AG20443 (cell line): ENCODE measurements around the gene SLC27A2.
A peak's percentile ranks its signal among the peaks of the same experiment; 100 is the strongest.

Experiments used
- DNase-seq: peaks from one replicate; pipeline ENCODE4 v3.0.0; 2012; ENCODE audit warnings: low spot score, mixed read lengths

The SLC27A2 gene

DNA sequence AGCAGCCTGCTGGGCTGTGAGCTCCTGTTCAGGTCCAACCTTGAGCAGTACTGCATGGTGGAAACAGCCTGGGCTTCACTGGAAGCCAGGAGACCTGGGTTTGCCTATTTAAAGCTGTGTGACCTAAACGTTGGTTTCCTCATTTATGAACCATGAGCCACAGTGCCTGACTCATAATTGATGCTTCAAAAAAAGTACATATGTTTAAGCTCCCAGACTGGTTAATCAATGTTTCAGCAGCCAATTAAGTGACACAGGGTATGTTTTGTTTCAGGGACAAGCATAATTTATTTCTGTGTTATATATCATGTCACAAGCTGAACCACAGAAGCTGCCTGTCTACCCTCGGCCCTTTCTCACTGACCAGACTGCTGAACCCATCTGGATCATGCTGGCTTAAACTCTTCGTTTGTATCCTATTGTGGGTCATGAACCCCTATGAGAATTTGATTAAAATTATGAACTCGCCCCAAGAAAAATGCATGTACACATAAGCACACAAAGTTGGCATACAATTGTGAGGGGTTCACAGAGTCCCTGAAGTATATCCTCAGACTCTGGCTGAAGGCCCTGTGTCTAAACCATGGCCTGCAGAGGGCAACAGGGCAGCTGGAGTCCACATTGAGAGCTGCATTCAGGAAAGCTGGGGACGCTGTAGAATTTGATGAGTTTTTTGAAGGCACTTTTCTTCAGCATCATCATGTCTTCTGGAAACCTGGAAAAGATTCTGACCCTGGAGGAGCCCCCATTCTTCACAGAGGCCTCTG, 59.9 kb downstream of the SLC27A2 start:
- peak; percentile 46 for DNase-seq

DNA sequence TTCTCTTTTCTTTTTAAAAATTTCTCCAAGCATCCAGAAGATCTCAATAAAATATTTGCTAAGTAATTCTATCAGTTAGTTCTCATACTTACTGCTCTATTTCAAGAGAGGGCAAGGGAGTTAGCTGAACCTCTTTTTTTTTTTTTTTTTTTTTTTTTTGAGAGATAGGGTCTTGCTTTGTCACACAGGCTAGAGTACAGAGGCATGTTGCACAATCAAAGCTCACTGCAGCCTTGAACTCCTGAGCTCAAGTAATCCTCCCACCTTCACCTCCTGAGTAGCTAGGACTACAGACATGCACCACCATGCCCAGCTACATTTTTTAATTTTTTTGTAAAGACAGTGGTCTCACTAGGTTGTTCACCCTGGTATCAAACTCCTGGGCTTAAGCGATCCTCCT, 62.2 kb downstream of the SLC27A2 start:
- no peak for DNase-seq

DNA sequence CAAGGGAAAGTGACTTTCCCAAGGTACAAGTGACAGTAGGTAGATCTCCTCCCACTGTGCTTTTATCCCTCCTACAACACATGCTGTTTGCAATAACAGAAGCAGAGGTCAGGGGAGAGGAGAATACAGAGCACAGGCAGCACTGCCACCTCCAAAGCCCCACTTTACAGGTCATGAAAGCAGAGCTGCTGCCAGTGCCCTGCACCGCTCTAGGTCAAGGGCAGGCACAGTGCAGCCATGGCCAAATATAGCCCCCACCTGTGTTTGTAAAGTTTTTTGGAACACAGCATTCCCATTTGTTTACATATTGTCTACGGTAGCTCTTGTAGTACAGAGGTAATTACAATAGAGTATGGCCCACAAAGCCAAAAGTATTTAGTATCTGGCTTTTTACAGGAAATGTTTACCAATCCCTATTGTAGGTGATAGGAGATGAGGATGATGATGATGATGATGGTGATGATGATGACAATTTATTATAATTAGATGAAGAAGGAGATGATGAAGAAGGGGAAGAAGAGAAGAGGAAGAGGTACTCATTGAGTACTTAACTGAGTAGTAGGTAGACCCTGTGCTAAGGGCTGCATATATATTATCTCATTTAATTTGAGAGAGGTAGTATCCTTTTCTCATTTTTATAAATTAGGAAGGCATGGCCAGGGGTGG, 63.1 kb downstream of the SLC27A2 start:
- DNase-seq = no peak

DNA sequence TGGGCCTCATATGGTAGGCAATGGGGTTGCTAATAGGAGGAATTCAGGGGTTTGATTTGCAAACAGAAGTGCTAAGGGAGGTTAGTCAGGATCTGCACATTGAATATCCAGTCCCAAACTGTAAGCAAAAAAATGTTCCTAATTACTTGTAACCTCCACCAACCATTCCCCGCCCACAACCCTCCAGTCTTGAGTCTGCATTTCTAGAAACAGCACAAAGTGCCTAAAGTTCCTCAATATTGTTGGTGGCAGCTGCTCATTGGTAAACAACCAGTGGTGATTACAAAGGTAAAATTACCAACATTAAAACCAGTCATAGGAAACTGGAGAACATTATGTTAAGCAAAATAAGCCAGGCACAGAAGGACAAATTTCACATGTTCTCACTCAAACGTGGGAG, 64.6 kb downstream of the SLC27A2 start:
- DNase-seq = no peak

DNA sequence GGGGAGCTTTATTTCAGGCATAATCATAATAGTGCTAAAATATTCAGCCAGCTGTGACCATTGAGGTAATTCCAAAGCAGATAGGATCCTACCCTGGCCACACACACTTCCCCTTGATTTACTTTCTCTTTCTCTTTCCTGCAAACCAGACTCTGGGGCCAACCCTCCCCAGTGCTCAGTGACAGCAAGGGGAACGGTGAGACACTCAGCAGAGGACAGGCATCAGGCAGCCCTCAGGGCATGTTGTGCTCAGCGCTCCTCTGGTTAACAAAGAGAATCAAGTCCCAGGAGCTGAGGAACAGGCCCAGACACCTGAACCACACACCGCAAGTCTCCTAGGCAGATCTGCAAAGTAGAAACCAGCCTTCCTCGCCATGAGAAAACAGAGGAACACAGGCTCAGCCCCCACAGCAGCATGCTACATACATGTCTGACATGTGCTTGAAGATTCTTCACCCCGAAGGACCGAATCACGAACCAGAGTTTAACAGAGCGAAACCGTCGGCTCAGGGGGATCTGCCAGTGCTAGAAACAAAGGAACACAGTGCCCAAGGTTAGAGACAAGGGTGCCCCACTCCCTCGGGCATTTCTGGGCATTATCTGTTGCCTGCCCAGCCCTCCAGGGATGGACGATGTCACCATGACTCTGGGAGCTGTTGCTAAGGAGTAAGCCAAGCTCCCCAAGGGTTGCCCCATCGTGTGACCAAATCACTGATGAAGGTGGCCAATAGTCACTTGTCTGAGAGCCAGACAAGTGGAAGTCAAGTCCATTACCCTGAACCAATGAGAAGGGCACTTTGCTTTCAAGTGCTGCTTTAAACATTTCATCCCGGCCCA, 66.0 kb downstream of the SLC27A2 start:
- no peak for DNase-seq

DNA sequence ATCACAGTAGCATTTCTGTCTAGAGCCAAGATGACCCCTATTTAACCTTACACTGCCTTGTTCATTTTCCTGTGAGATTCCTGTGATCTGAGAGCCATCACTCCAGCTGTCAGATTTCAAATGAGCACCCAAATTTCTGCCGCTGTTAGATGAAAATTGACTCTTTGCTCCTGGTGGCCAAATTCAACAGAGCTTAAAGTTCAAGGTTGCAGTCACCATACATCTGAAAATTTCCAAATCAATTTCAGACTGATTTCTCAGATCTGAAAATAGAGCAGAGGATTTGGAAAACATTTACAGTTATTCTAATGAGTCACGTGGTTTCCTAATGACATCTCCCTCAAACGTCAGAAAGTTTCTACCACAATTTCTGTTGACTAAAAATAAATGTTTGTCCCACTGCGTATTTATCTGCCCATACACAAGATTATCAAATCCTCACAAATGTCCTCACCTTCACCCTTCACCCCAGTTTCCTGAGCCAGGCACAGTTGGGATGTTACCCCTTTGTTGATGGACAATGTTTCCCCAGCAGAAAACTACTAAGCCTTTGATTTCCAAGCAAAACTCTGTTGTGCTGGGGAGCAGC, 67.1 kb downstream of the SLC27A2 start:
- no peak for DNase-seq

DNA sequence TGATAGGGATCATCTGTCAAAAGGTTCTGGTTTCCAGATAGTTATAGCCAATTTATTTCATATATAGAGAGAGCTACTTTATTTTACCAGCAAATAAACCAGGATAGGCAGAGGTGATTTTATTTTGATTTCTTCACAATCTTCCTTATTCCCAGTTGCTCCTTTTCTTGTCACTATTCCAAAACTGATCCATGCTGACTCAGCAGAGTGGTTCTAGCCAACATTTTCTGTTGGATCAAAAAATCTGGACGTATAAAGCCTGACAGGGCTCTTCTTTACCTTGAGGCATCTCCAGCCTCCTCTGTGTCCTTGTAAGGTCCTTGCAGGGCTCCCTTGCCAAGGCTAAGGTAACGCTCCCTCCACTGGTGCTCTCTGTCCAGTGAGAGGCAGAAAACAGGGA, 67.7 kb downstream of the SLC27A2 start:
- no peak for DNase-seq

DNA sequence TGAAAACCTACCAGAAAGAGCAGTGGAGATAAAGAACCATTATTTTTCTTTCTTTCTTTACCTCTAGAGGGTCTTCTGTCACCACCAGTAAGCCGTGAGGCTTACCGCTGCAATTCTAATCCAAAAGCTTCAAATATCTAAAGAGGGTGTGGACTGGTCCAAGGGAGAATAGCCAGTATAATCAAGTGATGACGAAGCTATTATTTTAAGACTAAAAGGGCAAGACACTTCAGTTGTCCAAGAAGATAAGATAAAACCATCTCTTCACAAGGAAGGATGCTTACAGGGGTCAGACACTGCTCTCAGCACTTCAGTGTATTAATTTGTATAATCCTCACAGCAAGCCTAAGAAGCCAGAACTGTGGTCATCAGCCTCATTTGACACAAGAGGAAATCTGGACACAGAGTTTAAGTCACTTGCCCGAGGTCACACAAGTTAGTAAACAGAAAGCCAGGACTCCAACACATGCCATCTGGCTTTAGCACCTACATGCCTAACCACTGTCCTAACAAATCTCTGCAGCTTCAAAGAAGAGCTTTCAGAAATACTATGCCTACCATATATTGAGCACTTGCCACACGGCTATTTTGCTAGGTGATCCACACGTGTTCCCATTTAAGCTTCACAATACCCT, 68.9 kb downstream of the SLC27A2 start:
- no peak for DNase-seq

DNA sequence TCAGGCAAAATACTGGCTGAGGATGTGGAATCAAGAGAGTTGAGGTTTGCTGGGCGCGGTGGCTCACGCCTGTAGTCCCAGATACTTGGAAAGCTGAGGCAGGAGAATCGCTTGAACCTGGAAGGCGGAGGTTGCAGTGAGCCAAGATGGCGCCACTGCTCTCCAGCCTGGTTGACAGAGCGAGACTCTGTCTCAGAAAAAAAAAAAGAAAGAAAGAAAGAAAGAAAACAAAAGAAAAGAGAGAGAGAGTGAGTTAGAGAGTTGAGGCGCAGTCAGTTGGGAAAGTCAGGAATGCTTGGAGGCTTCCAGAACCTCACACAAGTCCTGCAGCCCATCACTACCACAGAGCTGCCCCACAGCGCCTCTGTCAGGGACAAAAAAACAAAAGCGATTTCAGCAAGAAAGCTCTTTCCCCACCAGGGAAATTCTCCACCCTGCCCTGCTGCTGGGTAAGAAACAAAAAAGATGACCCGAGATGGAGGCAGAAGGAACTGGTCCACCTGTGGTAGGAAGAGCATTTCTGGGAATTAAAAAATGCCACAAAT, 69.7 kb downstream of the SLC27A2 start:
- DNase-seq = no peak

DNA sequence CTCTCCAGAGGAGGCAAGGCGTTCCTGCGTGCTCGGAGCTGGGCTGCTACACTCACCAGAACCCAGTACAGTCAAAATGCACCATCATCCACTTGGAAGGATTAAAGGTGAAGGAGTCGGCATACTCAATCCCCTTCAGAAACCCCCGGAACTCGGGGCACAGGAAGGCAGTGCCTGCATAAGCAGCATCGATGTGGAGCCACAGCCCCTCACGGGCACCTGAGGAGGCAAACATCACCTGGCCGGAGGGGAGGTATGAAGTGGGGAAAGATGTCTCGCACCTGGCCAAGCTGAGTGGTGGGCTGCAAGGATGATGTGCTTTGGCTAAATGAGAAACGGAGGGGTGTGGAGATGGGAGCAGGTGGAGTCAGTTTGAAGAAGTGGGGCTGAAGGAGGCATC, 70.6 kb downstream of the SLC27A2 start:
- no peak for DNase-seq

DNA sequence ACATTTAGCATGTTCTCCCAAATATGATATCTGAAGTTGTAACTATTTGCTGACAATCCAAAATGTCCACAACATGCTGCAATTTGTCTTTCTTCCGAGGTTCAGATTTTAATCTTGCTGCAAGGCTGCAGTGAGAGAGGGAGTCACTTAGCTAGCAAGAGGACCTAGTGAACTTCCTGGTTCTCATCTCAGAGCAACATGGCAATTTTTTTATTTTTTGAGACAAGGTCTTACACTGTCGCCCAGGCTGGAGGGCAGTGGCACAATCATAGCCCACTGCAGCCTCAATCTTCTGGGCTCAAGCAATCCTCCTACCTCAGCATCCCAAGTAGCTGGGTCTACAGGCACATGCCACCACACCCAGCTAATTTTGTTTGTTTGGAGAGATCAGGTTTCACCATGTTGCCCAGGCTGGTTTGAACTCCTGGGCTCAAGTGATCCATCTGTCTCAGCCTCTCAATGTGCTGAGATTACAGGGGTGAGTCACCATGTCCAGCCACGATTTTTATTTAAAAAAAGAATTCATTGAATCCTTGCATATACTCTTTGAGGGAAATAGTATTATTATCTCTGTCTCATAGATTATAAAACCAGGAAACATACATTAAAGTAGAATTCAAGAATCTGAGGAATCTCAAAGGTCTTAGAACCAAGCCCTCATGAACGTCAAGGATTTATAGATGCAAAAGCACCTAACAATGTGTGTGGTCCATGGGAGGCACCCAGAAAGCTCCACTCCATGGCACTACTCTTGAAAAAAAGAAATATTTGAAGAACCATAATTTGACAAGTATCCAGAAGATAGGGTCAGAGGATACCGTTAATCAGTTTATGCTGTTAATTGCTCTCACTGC, 74.4 kb downstream of the SLC27A2 start:
- DNase-seq = no peak

DNA sequence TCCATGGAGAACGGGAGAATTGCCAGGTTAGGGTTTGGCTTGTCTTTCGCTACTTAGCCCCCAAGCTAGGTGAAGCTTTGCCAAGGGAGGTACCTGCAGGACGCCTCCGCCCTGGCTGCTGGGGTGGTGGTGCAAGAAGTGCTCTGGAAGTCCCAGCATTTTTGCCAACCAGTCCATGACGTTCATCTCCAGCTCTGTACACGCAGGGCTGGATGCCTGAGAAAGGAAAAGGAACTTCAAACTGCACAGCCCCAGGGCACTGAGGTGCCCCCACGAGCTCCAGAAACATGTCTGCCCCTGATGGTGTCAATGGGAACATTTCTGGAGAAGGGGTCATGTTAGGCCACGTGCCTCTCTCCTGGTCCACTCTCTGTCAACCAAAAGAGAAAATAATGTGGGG, 75.3 kb downstream of the SLC27A2 start:
- DNase-seq = no peak

DNA sequence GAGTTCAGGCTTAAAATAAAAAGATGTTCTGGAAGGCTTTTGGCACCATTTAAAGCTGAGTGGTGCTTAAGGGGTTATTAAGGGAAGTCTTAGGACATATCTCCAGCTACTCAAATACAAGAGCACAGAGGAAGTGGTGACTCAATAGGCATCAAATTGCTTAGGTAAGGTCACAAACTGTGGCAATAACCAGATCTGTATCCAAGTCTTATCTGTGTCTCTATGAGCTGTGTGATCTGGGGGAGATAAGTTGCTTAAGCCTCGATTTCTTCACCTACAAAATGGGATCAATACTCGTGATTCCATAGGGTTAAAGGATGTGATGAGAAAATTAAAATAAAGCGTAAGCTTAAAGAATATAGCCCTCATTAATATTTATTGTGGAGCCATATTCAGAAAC, 75.9 kb downstream of the SLC27A2 start:
- DNase-seq = no peak

DNA sequence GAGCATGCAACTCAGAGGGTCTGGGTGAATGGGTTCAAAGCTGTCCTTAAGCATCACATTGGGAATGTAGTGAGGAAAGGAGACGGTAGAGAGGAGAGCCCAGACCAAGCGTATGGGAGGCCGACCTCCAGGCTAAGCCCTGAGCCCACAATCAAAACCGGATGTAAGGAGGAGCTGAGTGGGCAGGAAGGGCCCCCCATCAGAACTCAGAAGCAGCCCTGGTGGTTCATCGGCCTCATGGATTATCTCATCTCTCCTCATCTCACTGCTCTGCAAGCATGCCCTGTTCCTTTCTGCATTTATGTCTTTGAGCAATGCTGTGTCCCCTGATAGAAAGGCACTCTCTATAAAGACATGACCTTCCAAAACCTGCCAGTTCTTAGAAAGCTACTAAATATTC, 77.3 kb downstream of the SLC27A2 start:
- no peak for DNase-seq

DNA sequence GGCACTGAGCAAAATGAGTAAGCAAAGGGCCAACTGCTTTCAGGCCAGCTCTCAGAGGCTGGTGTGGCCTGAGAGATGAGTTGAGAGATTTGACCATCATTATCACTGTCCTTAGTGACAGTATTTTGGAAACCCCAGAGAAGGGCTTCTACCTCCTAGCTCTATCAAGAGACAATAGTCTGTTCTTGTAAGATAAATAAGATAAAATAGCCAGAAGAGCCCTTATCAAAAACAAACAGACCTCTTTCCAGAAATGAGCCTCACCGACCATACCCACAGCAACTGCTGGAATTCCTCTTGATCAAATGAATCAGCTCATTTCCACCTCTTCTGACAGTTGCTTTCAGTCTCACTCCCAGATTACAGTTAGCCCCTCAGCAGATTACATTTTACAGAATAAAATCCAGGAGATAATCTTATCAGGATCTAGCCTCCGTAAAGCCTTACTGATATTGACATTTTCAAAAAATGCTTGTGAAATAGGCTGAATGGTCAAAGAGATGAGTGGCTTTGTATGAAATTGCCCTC, 79.0 kb downstream of the SLC27A2 start:
- no peak for DNase-seq

DNA sequence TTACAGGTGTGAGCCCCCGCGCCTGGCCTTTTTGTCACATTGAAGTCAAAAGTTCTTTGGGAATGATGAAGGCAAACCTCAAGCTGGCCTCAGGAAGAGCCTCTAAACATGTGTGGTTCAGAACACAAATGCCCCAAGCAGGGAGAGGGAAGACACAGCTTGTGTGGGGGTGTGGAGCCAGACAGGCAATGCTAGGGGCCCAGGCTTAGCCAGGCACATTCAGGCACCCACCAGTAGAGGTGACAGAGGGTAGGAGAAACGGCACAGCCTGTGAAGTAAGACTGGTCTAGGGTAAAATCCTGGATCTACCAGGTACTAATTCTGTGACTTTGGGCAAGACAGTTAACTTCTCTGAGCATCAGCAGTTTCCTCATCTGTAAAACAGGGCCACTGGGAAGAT, 80.0 kb downstream of the SLC27A2 start:
- no peak for DNase-seq

DNA sequence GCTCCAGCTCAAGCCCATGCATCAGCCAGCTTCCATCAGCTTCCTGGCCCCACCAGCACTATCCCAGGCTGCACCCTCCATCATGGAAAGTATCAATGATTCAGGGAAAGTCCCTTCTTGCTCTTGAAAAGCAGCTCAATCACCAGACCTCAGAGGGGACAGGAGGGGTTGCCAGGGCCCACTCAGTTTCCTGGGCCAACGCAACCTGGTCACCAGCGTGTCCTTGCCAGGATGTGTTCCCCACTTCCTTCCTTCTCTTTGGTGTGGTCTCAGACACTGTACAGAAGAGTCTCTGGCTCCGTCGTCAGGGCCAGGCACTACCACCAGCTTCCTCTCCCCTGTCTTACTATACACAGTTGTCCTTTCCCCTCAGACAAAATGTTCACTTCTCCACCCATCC, 80.5 kb downstream of the SLC27A2 start:
- no peak for DNase-seq

DNA sequence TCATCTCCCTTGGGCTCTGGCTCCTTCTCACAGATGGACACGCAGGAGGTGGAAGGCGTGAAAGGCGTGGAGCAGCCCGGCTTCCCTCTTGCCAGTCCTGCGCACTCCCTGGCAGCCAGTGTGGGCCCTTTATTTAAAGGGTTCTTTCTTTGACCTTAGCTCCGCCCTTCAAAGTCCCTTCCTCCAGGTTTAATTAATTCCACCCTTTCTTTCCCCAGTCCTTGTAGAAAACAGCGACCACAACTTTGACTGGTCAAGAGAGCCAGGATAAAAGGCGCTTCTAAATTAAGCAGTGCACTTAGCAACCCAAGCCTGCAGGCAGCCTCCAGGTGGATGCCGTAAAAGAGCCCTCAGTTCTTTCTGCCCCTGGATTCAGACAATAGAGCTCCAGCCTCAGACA, 83.6 kb downstream of the SLC27A2 start, which contains the start of gene HDC:
Gene HDC, minus strand, starts transcription at position 107 of the 400 bp plus-strand sequence. Its CDS starts 103 bp downstream, at position 4.
- no peak for DNase-seq

DNA sequence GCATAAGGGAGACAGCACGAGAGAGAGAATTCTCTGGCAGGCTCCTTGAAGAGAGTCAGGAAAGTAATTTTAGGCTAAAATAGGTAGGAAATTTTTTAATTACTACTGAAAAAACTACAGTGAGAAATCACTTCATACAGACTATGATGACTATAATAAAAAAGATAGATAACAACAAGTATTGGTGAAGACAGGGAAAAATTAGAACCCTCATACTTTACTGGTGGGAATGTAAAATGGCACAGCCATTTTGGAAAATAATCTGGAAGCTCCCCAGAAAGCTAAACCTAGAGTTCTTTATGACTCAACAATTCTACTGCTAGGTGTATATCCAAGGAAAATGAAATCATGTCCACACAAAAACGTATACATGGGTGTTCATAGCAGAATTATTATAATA, 85.6 kb downstream of the SLC27A2 start:
- no peak for DNase-seq

DNA sequence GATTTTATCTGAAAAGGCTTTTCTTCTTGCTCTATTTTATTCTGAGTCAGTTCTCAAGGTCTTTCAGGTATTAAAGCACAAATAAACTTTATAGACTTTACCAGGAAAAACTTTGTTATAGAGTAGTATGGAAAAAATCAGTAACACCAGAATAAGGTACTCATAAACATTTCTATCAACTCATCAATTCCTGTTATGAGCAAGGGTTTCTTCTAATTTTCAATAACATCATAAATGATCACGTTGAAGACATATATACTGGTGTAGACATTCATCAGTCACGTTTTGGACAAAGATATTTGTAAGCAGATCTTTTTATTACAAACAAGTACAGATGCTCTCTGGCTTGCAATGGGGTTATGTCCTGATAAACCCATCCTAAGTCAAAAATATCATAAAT, 93.1 kb downstream of the SLC27A2 start:
- no peak for DNase-seq
